Measurements from ENCODE around the gene LCN12.

DNA sequence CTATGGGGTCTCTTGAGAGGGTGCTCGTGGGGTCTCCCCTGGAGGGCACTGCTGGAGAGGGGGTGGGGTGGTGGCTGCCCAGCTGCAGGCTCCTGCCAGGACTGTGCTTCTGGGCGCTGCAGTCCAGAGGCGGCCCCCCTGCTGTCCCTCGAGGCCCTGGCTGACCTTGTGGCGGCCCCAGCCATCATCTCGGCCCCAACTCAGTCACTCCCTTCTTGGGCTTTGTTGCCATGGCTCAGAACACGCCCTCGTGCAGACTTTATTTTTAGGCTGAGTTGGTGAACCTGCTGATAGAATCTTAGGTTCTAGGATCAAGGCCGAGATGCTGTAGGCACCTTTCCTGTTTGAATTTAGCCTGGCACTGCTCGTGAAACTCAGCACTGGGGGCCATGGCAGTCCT, 30.4 kb upstream of the LCN12 start:
- TF ChIP-seq, protein P1, sequence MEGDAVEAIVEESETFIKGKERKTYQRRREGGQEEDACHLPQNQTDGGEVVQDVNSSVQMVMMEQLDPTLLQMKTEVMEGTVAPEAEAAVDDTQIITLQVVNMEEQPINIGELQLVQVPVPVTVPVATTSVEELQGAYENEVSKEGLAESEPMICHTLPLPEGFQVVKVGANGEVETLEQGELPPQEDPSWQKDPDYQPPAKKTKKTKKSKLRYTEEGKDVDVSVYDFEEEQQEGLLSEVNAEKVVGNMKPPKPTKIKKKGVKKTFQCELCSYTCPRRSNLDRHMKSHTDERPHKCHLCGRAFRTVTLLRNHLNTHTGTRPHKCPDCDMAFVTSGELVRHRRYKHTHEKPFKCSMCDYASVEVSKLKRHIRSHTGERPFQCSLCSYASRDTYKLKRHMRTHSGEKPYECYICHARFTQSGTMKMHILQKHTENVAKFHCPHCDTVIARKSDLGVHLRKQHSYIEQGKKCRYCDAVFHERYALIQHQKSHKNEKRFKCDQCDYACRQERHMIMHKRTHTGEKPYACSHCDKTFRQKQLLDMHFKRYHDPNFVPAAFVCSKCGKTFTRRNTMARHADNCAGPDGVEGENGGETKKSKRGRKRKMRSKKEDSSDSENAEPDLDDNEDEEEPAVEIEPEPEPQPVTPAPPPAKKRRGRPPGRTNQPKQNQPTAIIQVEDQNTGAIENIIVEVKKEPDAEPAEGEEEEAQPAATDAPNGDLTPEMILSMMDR (optimal IDR thresholded peaks at IDR 0.05 in 1 of 3, IDR thresholded peaks at IDR 0.05 in 1 of 3, conservative IDR thresholded peaks at IDR 0.05 in 1 of 3; ENCODE audit: extremely low read depth in 1 of 3, insufficient read depth in 2 of 3, low read length in 3 of 3): no peak
- TF ChIP-seq EZH2 (IDR thresholded peaks at IDR 0.05; ENCODE audit: low read length): no peak
